GM21825 (cell line): ENCODE results near the gene NFKB1.
"Not testable (repeated sequence)": the region's sequence is repeated elsewhere in the genome, so short reads cannot be mapped to it uniquely, and the experiment has no call there.

Experiments used
- ATAC-seq: cut with Tn5 transposase; IDR thresholded peaks from one replicate; pipeline ENCODE4 v1.9.1; 2021; ENCODE audit warnings: mild to moderate bottlenecking, moderate library complexity; ENCODE audit not compliant: unreplicated experiment

NFKB1 gene

DNA sequence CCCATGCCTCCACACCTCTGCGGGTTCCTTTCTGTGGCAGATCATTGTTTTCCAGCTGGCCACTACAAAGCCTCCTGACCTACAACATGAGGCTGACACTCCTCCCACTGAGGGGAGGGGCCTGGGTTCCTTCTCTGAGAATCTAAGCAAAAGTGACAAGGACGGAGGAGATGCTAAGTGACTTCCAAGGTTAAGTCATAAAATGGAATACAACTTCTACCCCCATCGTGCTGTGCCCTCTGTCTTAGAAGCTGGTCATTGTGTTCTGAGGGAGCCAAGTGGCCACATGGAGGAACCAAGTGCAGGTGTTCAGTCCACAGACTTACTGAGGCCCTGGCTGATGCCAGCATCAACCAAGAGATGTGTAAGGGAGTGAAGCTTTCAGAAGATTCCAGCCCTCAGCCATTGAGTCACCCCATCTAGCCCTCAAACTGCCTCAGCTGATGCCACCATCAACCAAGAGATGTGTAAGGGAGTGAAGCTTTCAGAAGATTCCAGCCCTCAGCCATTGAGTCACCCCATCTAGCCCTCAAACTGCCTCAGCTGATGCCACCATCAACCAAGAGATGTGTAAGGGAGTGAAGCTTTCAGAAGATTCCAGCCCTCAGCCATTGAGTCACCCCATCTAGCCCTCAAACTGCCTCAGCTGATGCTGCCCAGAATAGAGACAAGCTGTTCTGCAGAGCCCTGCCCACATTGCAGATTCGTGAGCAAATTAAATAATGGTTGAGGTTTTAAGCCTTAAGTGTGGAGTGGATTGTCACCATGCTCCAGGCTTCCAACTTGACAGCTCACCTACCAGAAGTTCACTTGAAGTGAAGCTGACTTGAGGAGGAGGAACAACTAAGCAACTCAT, 118.8 kb downstream of the NFKB1 start:
- ATAC-seq, result not testable (repeated sequence)

DNA sequence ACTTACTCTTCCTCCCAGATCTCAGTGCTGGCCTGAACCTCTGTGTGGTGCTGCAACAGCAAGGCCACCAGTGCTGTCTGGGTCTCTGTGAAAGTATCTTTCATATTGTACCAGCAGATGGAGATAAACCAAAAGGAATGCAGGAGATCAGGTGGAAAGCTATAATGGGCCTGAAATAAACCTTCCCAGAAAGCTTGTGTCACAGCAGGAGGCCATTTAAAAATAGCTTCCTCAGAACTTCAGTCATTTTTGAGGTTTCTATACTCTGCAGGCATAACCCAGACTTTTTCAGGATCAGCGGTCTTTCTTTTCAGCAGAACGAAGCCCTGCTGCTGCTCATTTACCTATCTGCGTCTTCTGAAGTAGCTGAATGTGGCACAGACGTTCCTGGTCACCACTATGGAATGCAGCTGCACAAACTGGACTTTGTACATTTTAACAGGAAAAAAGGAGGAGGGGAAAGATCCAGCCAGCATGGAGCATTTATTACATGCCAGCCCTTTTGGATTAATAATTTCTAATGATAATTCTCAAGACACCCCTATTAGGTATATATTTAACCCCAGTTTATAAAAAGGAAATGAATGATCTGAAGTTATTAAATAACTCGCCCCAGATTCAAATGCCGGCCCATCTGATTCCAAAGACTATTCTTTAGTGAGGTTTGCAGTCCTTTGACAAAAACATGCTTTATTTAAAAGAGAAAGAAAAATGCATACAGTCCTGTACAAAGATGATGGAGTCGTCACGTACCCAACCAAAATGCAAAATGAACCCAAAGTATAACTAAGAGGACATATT, 119.7 kb downstream of the NFKB1 start:
- ATAC-seq, result peak; percentile 47

DNA sequence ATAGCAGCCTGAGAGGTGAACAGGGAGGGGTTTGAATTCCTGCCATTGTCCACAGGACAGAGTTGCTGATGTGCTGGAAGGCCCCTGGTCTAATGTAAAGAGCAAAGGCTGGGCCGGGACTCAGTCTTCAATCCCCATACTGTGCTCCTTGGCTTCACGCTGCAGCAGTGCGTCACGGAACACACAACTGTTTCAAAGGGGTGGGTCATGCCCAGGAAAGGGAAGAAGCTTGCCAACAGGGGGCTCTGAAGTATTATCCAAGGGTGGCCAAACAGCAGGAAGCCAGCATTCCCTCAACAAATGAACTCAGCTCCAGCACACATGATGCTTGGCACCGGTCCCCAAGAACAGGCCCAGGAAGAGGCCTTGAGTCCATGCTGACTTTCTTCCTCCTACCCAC, 122.5 kb downstream of the NFKB1 start:
- no peak for ATAC-seq

DNA sequence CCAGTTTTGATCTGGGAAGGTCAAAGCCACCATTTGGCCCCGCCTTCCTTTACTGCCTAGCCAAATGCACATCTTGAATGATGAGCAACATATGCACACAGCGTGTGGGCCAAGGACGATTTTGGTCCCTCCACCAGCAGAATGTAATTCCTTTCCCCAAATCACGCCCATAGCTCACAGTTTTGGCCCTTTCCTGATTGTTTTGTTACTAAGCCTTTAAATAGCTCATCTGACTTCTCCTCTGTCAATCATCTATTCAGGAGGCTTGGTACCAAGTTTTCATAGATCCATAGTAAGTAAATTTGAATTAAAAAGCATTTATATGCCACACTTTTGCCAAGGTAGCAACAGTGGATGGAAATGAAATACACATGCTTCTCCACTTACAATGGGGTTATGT, 123.3 kb downstream of the NFKB1 start:
- no peak for ATAC-seq

DNA sequence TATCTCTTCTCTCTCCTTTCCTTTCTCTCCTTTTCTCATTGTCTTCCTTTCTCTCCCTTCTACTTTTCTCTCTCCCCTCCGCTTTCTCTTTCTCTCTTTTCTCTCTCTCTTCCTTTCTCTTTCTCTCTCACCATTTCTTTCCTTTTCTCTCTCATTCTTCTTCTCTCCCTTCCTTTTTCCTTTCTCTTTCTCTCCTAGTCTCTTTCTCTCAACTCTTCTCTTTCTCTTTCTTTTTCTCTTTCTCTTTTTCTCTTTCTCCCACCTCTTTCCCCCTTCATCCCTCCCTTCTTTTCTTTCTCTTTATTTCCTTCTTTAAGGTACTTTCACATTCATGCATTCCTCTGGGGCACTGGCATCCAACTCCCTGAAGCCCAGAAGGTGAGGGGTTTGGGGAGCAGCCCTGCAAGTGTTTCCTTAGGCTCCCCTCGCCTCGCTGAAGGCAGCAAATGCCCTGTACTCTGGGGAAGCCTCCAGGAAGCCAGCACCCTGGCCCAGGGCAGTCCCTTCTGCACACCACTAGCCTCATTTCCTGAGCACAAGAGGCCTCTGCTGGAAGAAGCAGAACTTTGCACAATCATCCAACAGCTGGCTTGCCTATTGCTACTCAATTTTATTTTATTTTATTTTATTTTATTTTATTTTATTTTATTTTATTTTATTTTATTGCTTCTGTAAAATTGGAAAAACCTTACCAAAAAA, 124.2 kb downstream of the NFKB1 start:
- ATAC-seq, result peak; percentile 92

DNA sequence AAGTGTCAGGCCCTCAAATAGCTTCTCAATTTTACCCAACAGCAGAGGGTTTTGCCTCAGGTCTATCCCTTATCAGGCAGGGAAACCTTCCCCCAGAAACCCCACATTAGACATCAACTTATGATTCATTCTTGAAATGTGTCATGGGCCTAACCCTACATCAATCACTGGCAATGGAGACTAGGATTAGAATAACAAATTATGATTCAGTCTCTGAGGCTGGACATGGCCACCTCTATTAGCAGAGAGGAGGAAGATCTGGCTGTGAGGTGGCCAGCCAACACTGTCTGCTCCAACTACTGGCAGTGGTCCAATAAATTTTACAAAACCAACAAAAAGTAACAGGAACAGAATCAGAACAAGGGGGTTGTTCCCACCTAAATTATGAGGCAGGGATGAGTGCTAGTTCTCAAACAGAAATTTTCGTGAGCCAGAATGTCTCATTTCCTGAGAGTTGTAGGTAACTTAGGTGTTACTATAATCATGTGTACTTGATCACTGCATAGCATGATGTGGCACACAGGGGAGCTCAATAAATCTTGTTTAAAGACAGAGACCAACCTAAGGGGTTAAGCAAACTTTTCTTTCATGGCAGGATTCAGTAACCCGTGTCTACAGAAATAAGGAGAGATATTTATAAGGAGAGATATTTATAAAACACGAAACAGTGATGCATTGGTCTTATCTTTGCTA, 126.8 kb downstream of the NFKB1 start:
- no peak for ATAC-seq

DNA sequence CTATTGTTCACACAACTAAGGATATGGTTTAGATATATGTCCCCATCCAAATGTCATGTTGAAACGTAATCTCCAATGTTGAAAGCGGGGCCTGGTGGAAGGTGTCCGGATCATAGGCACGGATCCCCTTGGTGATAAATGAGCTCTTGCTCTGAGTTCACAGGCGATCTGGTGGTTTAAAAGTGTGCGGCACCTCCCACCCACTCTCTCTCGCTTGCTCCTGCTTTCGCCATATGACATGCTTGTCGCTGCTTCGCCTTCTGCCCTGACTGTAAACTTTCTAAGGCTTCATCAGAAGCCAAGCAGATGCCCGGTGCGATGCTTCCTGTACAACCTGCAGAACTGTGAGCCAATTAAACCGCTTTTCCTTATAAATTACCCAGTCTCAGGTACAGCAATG, 128.5 kb downstream of the NFKB1 start:
- ATAC-seq, result no peak

DNA sequence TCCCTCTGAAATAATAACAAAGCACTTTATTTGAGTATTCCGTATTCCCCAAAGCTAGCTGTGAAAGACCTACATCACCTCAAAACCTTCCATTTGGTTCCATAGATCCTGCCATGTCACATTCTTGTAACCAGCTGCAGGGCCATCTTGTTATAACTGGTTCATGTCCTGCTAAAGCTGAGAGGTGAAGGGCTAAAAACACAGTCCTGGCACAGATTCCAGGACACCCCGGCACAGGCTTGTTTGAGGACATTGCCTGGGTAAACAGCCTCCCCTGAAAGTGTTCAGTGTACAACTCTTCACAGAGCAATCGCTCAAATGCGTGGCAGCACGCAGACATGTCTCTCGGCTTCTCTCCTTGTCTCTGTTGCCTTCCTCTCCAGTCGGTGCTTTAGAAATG, 130.5 kb downstream of the NFKB1 start:
- ATAC-seq, result no peak

DNA sequence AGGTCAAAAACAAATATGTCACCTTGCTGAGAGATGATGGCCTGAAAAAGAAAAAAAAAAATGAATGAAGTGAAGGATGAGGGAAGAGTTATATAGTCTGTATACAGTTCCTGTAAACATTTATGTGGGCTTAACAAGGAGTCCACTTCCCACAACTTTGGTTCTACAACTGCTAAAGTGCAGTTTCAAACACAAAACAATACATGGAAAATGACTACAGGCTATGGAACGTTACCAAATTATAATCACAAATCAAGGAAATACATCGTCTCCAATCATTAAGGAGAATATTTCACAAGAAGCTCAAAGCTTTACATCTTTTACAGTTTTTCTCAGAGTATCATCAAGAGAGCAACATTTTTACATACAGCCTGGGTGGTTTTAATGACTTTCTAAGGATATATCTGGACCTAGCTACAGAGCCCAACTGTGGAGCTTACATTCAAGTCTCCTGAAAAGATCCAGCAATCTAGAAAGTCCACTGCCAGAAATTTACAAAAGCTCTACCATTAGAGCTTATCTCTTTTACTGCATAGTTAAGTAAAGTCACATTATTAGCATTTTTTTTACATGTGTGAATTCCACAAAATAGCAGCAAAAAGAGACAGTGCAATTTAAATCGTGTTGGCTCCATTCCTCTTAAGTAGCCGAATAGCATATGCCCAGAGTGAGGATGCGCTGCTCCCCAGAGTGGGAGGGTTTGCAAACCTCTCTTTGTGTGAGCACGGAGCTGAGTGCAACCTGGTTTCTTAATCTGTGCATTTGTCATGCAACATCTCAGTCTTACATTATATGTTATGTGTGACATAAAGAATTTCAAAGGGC, 131.3 kb downstream of the NFKB1 start:
- no peak for ATAC-seq

DNA sequence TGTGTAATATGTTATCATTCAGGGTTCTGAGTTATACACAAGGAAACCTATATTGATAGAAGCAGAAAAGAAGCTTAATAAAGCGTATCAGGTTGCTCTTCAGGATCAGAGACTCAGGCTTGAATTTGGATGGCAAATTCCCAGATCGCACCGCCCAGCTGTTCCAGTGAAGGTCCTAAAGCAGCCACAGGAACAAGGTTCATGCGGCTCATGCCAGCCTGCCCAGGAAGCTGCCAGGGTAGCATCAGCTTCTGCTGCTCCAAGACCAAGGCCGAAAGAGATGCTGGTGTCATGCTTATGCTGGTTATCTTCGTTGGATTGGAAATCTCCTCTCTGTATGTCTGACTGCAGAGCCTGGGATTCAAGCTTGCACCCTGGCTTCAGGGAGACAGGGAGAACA, 131.9 kb downstream of the NFKB1 start:
- no peak for ATAC-seq

DNA sequence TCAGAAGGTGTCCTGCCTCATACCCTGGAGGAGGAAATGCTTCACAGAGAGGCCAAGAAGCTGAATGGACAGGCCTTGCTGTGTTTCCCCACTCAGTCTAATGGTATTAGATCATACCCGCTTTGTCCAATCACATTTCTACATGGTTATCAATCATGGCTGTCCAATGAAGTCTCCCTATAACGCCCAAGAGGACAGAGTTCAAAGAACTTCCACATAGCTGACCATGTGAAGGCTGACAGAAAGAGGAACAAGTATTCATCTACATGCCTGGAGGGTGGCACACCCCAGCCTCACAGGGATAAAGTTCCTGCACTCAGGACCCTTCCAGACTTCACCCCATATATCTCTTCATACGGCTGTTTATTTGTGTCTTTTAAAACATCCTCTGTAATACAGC, 136.2 kb downstream of the NFKB1 start:
- no peak for ATAC-seq

DNA sequence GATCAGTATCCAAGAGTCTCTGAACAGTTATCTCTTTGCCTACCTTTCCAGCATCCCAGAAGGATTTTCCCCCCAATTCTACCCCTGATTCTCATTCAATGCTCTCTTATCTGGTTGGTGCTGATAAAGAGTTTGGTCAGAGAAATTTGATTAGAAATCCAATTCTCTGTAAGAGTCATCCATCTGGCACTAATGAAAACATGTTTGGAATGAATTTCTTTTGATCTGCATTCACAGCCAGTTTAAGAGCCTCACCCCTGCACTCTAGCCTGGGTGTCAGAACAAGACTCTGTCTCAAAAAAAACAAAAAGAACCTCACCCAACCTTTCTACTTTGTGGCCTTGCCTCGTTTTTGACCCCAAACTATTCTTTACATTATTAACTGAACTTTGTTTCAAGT, 137.5 kb downstream of the NFKB1 start:
- ATAC-seq, result no peak

DNA sequence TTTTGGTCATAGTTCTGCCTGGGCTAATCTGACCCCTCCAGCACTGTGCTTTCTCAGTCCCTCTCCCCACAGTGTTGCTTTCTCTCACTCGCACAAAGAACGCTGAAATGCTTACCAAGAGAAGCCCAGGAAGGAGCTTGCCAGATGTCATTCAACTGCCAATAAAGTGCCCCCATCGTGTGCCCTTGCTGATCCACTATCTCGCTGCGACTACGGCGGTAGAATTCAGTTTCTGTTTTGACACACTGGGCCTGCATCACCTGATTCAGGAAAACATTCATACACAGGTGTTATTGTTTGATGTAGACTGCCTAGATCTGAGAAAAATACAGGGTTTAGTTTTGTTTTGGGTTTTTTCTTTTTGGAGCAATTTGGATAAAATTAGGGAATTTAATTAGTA, 138.4 kb downstream of the NFKB1 start:
- ATAC-seq, result no peak

DNA sequence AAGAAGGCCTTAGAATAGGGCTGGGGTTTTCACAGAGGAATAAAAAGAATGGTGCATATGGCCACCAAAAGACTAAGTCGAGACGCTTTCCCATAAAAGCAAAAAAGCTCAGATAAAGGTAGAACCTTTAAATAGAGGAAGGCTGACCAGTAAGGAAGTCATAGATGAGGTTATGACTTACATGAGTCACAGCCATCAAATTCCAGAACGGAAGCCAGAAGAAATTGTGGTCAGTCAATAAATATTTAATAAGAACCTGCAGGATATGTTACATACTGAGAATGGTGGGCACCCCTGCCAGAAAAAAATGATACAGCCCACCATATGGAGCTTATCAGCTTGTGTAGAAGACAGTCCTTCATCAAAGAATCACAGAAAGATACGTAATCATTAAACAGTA, 139.5 kb downstream of the NFKB1 start:
- no peak for ATAC-seq

DNA sequence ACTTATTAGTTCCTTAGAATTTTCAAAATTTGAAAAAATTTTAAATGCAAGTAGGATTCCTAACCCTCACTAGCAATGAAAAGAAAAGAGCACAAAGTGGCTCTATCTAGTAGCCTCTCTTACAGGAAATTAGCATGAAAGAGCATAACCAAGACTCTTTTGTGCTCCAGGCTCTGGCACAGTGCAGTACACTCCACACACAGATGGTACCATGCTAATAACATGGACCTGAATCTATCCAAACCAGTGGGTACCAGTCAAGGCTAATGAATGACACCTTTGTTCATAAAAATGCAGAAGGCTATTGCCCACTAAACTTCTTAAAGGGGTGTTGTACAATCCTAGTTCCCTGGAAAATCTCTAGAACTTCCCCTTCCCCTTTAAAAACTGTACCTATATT, 140.6 kb downstream of the NFKB1 start:
- no peak for ATAC-seq

DNA sequence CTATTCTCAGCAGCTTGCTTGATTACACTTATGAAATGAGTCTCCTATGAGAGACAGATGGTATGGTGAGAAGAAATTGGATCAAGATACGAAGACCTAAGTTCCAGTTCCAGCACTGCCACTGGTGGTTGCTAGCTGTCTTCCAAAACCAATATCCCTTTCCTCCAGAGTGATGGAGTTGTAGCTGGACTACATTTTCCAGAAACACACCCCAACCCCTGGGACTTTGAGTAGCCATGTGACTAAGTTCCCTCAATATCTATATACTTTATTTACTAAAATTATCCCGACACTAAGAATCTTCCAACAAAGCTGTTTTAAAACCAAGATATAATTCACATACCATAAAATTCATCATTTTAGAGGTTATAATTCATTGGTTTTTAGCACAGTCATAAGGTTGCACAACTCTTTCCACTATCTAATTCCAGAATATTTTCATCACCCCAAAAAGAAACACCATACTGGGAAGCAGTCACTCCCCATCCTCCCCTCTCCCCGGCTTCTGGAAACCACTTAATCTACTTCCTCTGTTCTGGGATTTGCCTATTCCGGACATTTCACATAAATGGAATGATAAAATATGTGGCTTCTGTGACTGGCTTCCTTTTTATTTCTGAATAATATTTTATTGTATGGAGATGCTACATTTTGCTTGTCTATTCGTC, 141.6 kb downstream of the NFKB1 start:
- no peak for ATAC-seq

DNA sequence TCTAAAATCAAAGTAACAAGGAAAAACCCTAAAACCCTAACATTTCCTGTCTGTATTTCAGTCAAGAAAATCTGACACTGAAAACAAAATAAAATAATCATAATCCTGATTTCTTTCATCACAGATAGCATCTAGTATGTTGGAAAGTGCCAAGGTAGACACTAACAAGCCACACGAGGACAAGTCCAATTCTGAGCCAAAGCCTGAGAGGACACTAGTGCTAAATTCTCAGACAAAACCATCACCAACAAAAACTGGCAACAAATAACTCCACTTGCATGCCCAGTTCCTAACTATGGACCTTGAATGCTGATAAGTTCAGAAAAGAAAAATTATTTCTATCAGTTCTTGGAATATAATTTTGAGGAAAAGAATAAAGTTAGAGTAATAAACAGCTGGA, 146.0 kb downstream of the NFKB1 start:
- no peak for ATAC-seq

DNA sequence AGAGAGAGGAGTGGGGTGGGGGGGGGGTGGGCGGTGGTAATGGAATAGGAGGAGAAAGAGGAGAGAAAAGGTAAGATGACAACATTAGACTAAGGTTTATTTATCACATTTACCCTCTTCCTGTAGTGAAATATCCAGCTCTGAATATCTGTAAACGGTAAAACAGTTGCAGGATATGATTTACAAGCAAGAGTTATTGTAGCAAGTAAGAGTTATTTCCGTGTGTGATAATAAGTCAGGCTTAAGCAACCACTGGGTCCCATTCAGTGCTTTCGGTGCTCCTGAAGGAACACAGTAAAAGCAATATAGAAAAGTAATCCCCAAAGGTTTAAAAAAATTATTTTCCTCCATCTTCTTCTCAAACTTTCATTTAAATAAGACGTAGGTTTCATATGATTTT, 156.0 kb downstream of the NFKB1 start:
- no peak for ATAC-seq

DNA sequence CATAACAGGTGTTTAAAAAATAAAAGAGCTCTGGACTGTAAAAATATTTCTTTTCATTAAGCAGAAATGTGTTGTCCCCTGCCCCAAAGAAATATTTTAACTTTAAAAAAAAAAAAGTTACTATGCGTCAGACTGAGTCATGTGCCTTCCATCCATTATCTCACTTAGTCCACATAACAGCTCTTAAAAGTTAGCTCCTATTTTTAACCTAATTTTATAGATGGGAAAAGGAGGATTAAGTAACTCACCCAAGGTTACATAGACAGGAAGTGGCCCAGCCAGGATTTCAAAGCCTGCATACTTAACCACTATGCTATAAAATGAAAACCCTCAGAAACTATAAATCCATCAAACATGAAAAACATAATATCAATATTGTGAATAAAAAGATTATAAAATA, 161.9 kb downstream of the NFKB1 start:
- ATAC-seq, result no peak

DNA sequence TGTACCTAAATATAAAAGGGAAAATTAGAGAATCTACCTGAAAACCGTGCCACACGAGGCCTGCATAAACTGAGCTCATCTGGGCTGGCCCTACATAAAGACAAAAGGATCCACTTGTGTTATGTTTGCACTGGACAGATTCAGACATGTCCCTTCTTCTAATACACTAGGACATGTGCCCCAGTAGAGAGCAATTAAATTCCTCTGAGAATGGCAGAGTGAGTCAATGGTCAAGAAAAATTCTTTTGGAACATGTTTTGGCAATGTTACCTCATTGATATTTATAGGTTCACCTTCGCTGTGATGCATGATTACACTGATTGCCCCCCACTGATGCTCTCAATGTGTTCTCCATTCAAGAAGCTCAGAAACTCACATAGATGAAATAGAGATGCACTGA, 164.4 kb downstream of the NFKB1 start:
- no peak for ATAC-seq
